Type B pancreatic cell (in vitro differentiated cells): ENCODE measurements around the gene UNC5C. TPM values are rescaled to one million over a fixed set of nuclear protein-coding genes. Genes with fewer than 3 reads are reported as not detected.
A peak's percentile ranks its signal among the peaks of the same experiment; 100 is the strongest.

Source experiments
- DNase-seq: peaks from one replicate; pipeline ENCODE4 v3.0.0; 2021; ENCODE audit warnings: mixed read lengths; ENCODE audit not compliant: unreplicated experiment; ENCODE audit errors: extremely low spot score
- H3K27ac Mint-ChIP-seq: 2 replicates; pipeline ENCODE4 v1.8.0; 2021; ENCODE audit warnings: mild to moderate bottlenecking, mixed read lengths
- H3K27me3 Mint-ChIP-seq: 2 replicates; pipeline ENCODE4 v1.8.0; 2021; ENCODE audit warnings: mixed read lengths
- H3K36me3 Mint-ChIP-seq: 2 replicates; pipeline ENCODE4 v1.8.0; 2021; ENCODE audit warnings: mixed read lengths
- H3K4me1 Mint-ChIP-seq: one replicate; pipeline ENCODE4 v1.8.0; 2021; ENCODE audit warnings: mixed read lengths; ENCODE audit not compliant: unreplicated experiment
- H3K4me3 Mint-ChIP-seq: 2 replicates; pipeline ENCODE4 v1.8.0; 2021; ENCODE audit warnings: mild to moderate bottlenecking, mixed read lengths
- H3K9me3 Mint-ChIP-seq: 2 replicates; pipeline ENCODE4 v1.8.0; 2021; ENCODE audit warnings: mixed read lengths
- total RNA-seq: library from RNA; stranded (reverse); gene quantifications from 2 replicates; pipeline ENCODE4 v1.2.1, GENCODE V29; 2021; ENCODE audit warnings: low replicate concordance
- TF ChIP-seq, protein P1 (sequence below): fragments of 200-600 bp; sonication (generic); conservative IDR thresholded peaks from 2 replicates; pipeline ENCODE4 v1.5.0; 2021; ENCODE audit warnings: antibody characterized with exemption, mild to moderate bottlenecking

Gene UNC5C
- total RNA-seq, 1 donor from 2014 or later: 95.0 TPM

DNA sequence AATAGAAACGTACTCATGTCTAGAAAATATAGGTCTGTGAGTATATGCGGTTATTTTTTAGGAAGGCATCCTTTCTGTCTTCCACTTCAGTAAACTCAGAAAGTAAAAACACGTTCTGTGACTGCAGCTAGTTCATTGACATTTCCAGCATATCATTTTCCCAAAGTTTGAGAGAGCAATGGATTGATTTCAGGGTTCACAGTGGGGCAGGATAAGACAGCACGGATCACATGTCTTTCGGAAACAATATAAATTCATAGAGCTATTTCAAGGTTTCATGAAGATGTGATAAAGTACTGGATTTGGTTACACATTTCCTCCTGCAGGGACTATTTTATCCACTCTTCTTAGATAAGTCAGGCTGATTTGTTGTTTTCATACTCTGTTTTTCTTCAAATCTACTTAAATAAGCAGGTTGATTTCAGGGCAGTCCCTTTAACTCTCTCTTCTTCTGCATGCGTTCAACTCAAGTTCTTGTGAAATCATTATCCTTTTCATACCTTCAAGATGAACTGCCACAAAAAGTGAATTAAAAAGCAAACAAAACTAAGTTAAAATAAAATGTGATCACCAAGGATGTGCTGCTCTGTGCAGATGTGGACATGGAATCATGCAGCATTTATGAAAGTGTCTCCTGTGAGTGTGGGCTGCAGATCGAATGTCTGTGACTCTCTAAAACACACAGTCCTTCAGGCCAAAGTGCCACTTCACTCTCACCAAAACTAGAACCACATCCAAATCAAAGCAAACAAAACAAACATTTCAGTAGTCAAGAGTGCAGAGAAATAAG lies 187.7 kb downstream of the UNC5C start:
- Mint-ChIP-seq H3K27ac (no peak overlapping the region), H3K9me3 (no peaks in the 10 kb centered on the region), H3K4me1 (peaks cover 51% of the 10 kb centered on the region)

GRCh38 chr4:95360256-95360903 lies 188.4 kb downstream of the UNC5C start:
- H3K36me3 Mint-ChIP-seq: peaks cover 13% of the 10 kb centered on the region
- H3K4me1 Mint-ChIP-seq: peaks cover 51% of the 10 kb centered on the region
- no peak for DNase-seq
- H3K27me3 Mint-ChIP-seq: peaks cover 4% of the 10 kb centered on the region
- TF ChIP-seq, protein P1, sequence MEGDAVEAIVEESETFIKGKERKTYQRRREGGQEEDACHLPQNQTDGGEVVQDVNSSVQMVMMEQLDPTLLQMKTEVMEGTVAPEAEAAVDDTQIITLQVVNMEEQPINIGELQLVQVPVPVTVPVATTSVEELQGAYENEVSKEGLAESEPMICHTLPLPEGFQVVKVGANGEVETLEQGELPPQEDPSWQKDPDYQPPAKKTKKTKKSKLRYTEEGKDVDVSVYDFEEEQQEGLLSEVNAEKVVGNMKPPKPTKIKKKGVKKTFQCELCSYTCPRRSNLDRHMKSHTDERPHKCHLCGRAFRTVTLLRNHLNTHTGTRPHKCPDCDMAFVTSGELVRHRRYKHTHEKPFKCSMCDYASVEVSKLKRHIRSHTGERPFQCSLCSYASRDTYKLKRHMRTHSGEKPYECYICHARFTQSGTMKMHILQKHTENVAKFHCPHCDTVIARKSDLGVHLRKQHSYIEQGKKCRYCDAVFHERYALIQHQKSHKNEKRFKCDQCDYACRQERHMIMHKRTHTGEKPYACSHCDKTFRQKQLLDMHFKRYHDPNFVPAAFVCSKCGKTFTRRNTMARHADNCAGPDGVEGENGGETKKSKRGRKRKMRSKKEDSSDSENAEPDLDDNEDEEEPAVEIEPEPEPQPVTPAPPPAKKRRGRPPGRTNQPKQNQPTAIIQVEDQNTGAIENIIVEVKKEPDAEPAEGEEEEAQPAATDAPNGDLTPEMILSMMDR: no peak
- H3K9me3 Mint-ChIP-seq: no peaks in the 10 kb centered on the region
- H3K27ac Mint-ChIP-seq: no peak overlapping the region
- H3K4me3 Mint-ChIP-seq: no peak overlapping the region

More for the DNA sequence above, 187.7 kb downstream of the UNC5C start:
- H3K4me3 Mint-ChIP-seq: no peak overlapping the region
- peaks cover 4% of the 10 kb centered on the region for H3K27me3 Mint-ChIP-seq
- TF ChIP-seq, protein P1: no peak
- no peak for DNase-seq
- peaks cover 12% of the 10 kb centered on the region for H3K36me3 Mint-ChIP-seq

DNA sequence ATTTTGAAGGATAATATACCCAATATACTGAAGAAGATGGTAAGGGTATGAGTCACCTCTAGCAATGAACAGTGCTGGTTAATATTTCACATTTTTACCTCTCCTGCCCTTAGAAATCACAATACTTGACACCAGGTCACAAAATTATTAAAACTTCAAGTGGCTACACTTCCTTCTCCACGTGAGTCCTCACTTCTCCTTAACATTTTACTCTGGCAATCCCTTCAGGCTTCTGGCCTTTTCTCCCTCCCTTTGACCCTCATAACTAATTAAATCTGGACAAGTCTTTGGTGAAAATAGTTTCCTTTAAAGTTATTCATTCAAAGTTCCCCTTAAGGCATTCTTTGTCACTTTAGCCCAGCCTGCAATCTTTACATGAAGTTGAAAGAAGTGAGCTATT lies 190.4 kb downstream of the UNC5C start:
- Mint-ChIP-seq H3K27me3 (peaks cover 10% of the 10 kb centered on the region), H3K27ac (peak overlapping the region; percentile 9), H3K9me3 (peaks cover 5% of the 10 kb centered on the region), H3K4me1 (peaks cover 38% of the 10 kb centered on the region), H3K4me3 (no peak overlapping the region), H3K36me3 (peaks cover 20% of the 10 kb centered on the region)
- TF ChIP-seq, protein P1: no peak
- DNase-seq: no peak

DNA sequence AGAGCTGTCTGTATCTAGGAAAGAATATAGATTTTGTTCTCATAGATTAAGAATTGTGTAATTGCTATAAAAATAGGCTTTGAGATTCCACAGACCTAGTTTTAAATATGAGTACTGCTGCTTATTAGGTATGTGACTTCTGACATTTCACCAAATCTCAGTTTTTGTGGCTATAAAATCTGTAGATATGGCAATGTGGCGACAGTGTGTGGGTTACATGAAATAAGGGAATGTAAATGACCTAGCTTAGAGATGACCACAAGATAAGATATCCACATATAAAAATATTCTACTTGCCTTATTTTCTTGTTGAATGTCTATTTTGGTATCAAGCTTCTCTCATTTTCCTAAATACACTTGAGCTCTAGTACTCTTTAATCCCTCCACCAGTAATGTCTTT lies 193.8 kb downstream of the UNC5C start:
- Mint-ChIP-seq H3K27me3 (peaks cover 6% of the 10 kb centered on the region), H3K9me3 (peaks cover 5% of the 10 kb centered on the region), H3K27ac (no peak overlapping the region), H3K36me3 (peaks cover 24% of the 10 kb centered on the region), H3K4me1 (peaks cover 17% of the 10 kb centered on the region), H3K4me3 (no peak overlapping the region)
- DNase-seq: no peak
- TF ChIP-seq, protein P1: no peak

DNA sequence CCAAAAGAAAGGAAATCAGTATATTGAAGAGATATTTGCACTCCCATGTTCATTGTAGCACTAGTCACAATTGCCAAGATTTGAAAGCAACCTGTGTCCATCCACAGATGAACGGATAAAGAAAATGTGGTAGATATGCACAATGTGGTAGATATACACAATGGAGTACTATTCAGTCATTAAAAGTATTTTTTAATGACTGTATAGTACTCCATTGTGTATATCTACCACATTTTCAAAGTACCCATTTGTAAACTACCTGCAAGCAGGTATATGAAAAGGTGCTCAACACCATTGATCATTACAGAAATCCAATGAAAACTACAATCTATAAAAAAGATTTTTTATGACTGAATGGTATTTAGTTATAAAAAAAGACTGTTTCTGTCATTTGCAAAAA lies 200.4 kb downstream of the UNC5C start:
- H3K4me1 Mint-ChIP-seq: peaks cover 4% of the 10 kb centered on the region
- H3K27ac Mint-ChIP-seq: no peak overlapping the region
- no peak for DNase-seq
- peaks cover 51% of the 10 kb centered on the region for H3K36me3 Mint-ChIP-seq
- TF ChIP-seq, protein P1: no peak
- H3K4me3 Mint-ChIP-seq: no peak overlapping the region
- H3K27me3 Mint-ChIP-seq: no peaks in the 10 kb centered on the region
- peaks cover 37% of the 10 kb centered on the region for H3K9me3 Mint-ChIP-seq
